Measurements from ENCODE around the gene UBL4B.
A peak's percentile ranks its signal among the peaks of the same experiment; 100 is the strongest.

Gene UBL4B

GRCh38 chr1:110085671-110086070, 26.6 kb upstream of the UBL4B start:
- no peak for DNase-seq

- no peak for DNase-seq
Observed at GRCh38 chr1:110086961-110087360, 25.3 kb upstream of the UBL4B start.

GRCh38 chr1:110087812-110088738, 24.2 kb upstream of the UBL4B start:
- DNase-seq = peak; percentile 25 to 34

DNA sequence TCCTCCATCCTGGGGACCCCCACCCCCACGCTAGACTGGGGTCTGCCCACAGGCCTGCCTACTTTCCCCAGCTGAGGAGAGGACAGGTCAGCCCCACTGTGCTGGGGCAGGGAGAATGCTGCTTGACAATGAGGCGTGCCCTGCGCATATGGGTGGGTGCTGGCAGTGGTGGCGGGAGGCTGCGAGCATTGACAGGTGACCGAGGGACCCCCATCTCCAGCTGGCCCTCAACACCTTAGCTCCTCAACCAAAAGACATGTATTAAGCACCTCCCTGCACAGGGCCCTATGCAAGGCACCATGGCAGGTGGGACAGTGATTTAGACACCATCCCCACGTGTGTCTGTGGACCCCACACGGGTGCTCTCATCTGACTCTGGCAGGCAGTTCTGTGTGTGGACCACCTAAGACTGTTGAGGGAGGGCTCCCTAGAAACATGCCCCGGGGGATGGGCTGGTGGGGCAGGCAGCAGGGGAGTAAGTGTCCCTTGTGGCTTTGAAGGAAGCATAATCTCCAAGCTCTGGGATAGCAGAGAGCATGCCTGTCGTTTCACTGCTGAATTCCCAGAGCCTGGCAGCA, 23.4 kb upstream of the UBL4B start:
- DNase-seq = no peak

- no peak for DNase-seq
Observed at GRCh38 chr1:110089561-110090275, 22.5 kb upstream of the UBL4B start.

GRCh38 chr1:110091381-110091780, 20.9 kb upstream of the UBL4B start:
- no peak for DNase-seq

- no peak for DNase-seq
Observed at GRCh38 chr1:110091791-110092190, 20.5 kb upstream of the UBL4B start.

GRCh38 chr1:110092991-110093390, 19.3 kb upstream of the UBL4B start:
- DNase-seq = no peak

DNA sequence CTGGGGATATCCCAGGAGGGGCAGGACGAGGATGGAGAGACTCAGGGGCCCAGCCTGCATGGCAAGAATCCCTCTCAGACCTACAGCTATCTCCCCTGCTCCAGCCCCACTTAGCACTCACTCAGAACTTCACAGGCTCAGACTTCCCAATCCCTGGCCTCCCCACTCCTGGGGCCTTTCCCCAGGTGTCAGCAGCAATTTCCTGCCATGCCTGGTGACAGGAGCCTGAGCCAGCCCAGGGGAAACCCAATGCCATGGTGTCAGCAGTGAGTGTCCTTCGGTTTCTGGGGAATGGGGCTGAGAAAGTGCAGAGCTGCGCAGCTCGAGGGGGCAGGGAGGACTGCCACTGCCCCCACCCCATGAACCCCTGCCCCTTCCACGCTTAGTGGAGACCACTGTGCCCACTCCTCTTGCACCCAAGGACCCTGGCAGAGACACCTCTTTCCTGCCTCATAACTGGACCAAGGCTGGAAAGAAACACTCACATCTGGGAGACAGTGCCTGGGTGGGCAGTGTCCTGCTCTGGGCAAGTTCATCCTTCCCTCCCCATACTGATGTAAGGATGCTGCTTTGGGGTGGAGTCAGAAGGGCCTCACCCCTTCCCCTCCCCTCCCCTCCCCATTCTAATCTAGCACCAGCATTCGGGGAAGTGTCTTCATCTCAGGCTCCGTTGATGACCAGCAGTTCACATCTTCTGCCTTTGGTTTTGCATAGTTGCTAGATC, 17.1 kb upstream of the UBL4B start:
- no peak for DNase-seq

DNA sequence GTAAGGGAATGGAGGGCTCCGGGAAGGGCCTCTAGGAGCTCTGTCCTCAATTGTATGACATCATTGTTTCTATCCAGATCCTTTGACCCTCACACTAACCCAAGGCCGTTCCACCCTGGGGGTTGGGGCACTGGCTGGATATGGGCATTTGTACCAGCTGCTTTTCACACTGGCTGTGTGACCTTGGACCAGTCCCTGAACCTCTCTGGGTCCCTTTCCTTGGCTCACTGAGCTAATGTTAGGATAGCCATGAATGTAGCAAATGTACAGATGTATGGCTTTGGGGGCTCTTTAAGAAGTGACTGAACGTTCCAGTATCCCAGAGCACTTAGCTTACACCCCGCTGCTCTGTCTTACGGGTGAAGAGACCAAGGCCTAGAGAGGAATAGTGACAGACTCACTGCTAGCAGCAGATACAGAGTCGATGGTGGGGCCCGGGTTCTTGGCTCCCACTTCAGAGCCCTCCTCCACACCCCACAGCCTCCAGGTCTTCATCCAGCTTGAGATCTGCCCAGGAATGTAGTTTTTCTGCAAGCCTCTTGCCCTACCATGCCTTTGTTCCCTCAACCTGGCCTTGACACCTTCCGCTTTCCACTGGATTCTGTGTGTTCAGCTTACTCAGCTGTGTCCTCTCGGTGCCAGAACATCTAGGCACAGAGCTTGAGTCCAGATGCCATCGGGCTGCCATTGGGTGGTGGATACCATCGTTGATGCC, 14.6 kb upstream of the UBL4B start:
- no peak for DNase-seq

DNA sequence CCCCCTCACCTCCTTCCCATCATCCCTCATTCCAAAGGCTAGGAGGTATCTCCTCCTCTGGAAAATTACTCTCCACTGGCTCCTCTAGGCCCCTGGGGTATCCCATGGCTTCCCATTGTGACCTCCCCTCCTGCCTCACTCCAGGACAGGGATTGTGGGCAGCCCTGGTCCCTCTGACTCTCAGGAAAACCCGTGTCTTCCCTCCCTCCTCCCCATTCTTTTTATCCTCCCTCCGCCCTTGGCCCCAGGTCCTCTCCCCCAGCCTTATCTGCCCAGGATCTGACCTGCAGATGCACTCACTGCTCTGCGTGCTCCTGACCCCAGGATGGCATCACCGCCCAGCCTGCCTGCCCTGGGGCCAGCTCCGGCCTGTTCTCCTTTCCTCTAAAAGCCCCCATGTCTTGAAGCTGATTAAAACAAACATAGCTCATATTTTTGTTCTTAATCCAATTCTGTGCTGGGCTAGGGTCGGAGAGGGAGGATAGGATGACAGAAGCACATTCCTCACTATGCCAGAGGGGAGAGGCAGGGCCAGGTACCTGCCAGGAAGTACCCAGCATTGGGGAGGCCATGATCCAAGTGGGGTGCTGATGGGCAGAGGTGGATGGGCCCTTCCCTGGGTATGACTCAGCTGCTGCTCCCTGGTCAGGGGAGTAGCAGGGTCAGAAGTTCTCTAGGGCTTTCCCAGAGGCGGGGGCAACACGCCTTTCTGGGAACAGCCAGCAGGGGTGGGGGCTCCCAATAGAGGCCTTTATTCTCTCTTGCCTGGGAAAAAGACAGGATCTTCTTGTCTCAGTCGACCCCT, 13.8 kb upstream of the UBL4B start:
- DNase-seq = no peak

- no peak for DNase-seq
Observed at GRCh38 chr1:110100335-110100734, 11.9 kb upstream of the UBL4B start.

GRCh38 chr1:110102081-110102480, 10.2 kb upstream of the UBL4B start:
- DNase-seq = no peak

GRCh38 chr1:110106013-110106941, 6.0 kb upstream of the UBL4B start:
- DNase-seq = peak; percentile 46 to 55

DNA sequence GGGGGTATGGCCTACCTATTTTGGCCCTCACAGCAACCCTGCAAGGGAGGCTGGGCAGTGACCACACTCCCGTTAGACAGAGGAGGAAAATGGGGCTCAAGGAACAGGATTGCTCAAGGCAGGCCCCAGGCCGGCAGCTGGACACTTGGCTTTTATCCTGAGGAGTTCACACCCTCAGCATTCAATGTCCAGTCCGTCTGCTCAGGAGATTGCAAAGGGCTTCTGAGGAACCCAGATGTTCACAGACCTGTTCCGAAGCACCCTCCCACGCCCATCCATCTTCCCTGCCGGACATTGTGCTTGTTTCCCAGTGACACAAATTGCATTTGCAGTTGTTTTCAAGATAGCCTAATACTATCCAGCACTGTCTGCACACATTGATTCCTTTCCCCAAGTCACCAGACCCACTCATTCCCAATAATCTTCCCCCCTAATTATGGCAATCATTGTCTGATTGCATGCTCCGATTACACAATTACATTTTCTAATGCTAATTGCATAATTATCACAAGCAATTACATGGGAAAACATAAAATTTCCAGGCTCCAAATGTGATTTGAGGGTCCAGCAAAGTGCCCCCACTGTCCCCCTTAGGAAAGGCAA, 4.3 kb upstream of the UBL4B start:
- DNase-seq = no peak

- DNase-seq = no peak
Observed at GRCh38 chr1:110111081-110111480, 1.2 kb upstream of the UBL4B start.

- DNase-seq = no peak
Observed at GRCh38 chr1:110112656-110113055, 413 bp downstream of the UBL4B start.

DNA sequence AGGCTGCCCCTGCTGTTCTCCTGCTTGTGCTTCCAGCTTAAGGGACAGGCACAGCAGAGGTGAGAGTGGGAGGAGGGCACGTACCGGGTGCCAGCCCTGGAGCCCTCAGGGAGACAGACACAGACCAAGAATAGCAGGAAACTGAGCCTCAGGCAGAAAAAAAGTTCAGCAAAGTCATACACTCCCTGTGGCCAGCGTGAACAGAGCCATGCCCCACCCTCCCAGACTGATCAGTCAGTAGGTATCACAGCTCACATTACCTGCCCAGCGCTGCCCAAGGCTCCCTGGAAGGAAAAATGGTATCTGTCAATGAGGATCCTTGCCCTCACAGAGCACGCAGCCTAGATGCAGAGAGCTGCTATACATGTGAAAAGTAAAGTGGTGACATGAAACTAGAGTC, 1.3 kb downstream of the UBL4B start:
- DNase-seq = no peak

DNA sequence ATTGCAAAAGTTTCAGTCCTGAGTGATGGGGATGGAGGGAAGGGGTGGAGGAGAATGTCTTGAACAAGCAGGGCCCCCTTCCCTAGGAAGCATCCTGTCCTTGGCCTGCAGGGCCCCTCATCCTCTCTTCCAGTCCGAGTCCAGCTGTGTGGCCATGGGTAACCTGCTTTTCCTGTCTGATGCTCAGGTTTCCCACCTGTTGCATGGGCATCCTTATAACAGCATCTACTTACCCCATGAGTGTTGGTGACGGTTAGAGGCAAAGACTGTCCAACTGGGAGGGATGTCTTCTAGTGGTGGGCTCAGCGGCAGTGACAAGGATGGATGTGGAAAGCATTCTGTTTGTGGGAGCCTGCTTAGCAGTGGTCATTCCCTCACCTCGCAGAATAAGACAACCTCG, 1.9 kb downstream of the UBL4B start:
- DNase-seq = no peak

DNA sequence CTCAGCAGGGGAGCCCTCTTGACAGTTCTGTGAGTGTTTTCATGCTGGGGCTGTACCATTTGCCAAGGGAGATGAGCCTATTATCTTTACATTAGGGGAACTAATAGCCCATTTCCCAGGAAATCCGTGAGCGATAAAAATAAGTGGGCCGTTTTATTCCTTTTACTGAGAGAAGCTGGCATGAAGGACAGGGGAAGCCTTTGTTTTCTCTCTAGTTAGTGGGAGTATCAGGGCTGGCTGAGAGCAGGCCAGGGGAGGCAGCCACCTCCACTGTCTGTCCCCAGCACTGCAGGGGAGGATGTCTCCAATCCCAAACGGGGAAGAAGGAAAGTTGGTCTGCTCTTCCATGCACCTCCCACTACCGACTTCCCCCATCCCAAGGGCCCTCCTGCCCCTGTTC, 2.5 kb downstream of the UBL4B start:
- DNase-seq = no peak
